ENCODE data around the gene RTN4RL1.

Gene RTN4RL1

GRCh38 chr17:2002767-2003329 lies 22.3 kb downstream of the RTN4RL1 start:
- no peak overlapping the region for H3K4me3 ChIP-seq (ENCODE audit: low read depth, low read length)
- in situ Hi-C loops (cut with HindIII; ENCODE audit: low sequenced_read_pairs): no loop called here
- TF ChIP-seq, protein P1, sequence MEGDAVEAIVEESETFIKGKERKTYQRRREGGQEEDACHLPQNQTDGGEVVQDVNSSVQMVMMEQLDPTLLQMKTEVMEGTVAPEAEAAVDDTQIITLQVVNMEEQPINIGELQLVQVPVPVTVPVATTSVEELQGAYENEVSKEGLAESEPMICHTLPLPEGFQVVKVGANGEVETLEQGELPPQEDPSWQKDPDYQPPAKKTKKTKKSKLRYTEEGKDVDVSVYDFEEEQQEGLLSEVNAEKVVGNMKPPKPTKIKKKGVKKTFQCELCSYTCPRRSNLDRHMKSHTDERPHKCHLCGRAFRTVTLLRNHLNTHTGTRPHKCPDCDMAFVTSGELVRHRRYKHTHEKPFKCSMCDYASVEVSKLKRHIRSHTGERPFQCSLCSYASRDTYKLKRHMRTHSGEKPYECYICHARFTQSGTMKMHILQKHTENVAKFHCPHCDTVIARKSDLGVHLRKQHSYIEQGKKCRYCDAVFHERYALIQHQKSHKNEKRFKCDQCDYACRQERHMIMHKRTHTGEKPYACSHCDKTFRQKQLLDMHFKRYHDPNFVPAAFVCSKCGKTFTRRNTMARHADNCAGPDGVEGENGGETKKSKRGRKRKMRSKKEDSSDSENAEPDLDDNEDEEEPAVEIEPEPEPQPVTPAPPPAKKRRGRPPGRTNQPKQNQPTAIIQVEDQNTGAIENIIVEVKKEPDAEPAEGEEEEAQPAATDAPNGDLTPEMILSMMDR (IDR thresholded peaks at IDR 0.05; ENCODE audit: low read depth, low read length): no peak
- no peak for DNase-seq (ENCODE audit: low read depth, low spot score)

DNA sequence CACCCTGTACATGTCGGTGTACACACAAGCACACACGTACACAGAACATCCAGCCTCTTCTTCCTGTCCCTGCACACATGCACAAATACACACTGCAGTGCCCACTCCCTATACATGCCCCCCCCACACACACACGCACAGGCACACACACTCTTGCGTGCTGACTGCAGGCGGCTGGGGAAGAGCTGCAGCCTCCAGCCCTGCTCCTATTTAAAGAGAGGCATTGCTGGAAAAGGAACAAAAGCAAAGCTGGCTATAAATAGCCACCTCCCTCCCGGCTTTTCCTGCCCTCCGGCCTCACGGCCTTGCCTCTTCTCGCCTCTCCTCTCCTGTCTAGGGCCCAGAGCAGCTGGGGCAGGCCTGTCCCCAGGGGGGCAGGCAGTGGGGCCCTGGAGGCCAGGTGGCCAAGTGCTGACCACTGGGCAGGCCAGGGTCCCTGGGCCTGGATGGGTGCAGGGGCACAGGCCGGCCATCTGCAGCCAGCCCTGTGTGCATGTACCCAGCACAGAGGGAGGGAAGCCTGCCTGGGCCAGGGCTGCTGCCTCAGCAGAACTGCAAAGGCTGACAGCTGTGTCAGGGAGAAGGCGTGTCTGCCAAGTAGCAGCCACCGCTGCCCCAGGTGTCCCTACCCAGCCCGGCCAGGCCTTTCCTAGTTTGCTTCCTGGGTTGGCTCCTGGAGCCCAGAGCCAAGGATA lies 25.4 kb downstream of the RTN4RL1 start:
- in situ Hi-C loops (cut with HindIII; ENCODE audit: low sequenced_read_pairs): no loop called here
- TF ChIP-seq, protein P1 (IDR thresholded peaks at IDR 0.05; ENCODE audit: low read depth, low read length): no peak
- DNase-seq (ENCODE audit: low read depth, low spot score): no peak
- no peak overlapping the region for H3K4me3 ChIP-seq (ENCODE audit: low read depth, low read length)

DNA sequence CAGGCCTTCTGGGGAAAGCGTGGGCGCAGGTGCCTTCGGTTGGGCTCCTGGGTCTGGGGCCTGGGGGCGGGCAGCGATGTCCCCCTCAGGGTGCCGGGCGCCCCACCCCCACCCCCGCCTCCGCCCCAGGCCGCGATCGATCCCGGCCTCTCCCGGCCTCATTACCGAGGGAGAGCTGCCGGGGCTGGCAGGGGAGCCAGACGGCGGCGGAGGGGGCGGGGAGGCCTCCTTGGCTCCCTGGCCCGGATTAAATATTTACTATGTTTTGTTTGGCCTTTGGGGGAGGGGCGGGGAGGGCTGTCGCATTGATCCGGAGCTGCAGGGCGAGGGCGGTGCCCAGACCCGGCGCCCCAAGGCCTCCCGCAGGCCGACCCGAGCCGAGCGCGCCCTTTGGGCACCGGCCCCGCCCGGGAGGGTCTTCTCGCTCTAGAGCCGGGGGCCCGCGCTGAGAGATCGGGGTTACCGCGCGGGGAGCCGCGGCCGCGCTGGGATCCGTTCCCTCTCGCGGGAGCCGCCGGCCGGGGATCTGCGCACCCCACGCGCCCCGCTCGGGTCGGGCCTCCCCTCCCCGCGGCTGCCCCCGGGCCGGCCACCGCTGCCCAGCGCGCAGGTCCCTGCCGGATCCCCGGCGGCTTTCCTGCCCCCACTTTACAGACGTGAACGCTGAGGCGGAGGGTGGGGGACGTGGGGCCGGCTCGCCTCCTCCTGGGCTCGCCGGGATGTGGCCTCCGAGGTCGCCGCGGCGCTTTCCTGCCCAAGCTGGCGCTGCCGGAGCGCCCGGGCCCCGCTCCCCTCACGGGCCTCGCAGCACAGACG lies 27.0 kb downstream of the RTN4RL1 start:
- peak overlapping the region; percentile 12 for H3K4me3 ChIP-seq (ENCODE audit: low read depth, low read length)
- no peak for DNase-seq (ENCODE audit: low read depth, low spot score)
- TF ChIP-seq, protein P1 (IDR thresholded peaks at IDR 0.05; ENCODE audit: low read depth, low read length): no peak
- in situ Hi-C loops (cut with HindIII; ENCODE audit: low sequenced_read_pairs): no loop called here

- no peak overlapping the region for H3K4me3 ChIP-seq (ENCODE audit: low read depth, low read length)
- in situ Hi-C loops (cut with HindIII; ENCODE audit: low sequenced_read_pairs): no loop called here
- TF ChIP-seq, protein P1 (IDR thresholded peaks at IDR 0.05; ENCODE audit: low read depth, low read length): no peak
- DNase-seq (ENCODE audit: low read depth, low spot score): no peak
These were observed 27.7 kb downstream of the RTN4RL1 start for GRCh38 chr17:1997289-1997926.

- no peak overlapping the region for H3K4me3 ChIP-seq (ENCODE audit: low read depth, low read length)
- TF ChIP-seq, protein P1 (IDR thresholded peaks at IDR 0.05; ENCODE audit: low read depth, low read length): no peak
- in situ Hi-C loops (cut with HindIII; ENCODE audit: low sequenced_read_pairs): no loop called here
- DNase-seq (ENCODE audit: low read depth, low spot score): no peak
These were observed 28.3 kb downstream of the RTN4RL1 start for GRCh38 chr17:1996800-1997288.
